Body of pancreas (tissue), 4 donors: ENCODE measurements around the gene DMAC2. TPM values are rescaled to one million over a fixed set of nuclear protein-coding genes. Genes with fewer than 3 reads are reported as not detected.
"Not testable (repeated sequence)": the region's sequence is repeated elsewhere in the genome, so short reads cannot be mapped to it uniquely, and the experiment has no call there.

ENCODE experiments used
- ATAC-seq: fragments of 150-250 bp; one replicate; pipeline ENCODE4 v1.9.1; 2016
- DNase-seq, 4 donors: peaks; one replicate each; pipeline ENCODE4 v3.0.0-alpha.2; 2019
- H3K27ac ChIP-seq, 4 donors: fragments of 200-600 bp; sonication (generic); 1 replicate in 3 of 4; 2 replicates in 1 of 4; pipeline versions ENCODE4 v1.5.1 to v1.6.1; 2016 to 2019; ENCODE audit warnings: mild to moderate bottlenecking in 1 of 4, mixed read lengths in 1 of 4, moderate library complexity in 1 of 4
- H3K27me3 ChIP-seq, 2 donors: fragments of 200-600 bp; sonication (generic); one replicate each; pipeline ENCODE4 v1.6.0; 2016; ENCODE audit warnings: mild to moderate bottlenecking in 1 of 2
- H3K36me3 ChIP-seq, 2 donors: fragments of 200-600 bp; sonication (generic); replicated peaks in 1 of 2; 2 replicates each; pipeline ENCODE4 v1.5.1; 2016; ENCODE audit warnings: low read depth in 2 of 2; ENCODE audit not compliant: insufficient read depth in 1 of 2
- H3K4me1 ChIP-seq: fragments of 200-600 bp; sonication (generic); one replicate; pipeline ENCODE4 v1.6.0; 2016
- H3K4me3 ChIP-seq, 2 donors: fragments of 200-600 bp; sonication (generic); 1 replicate in 1 of 2; 2 replicates in 1 of 2; pipeline ENCODE4 v1.5.1; 2016 to 2019
- H3K9me3 ChIP-seq, 3 donors: fragments of 200-600 bp; sonication (generic); 1 replicate in 2 of 3; 2 replicates in 1 of 3; pipeline ENCODE4 v1.5.1; 2016
- CTCF ChIP-seq, 7 experiments: fragments of 450-650 bp in 4 of 7; fragments of 200-600 bp in 3 of 7; sonication (generic) in 3 of 7; IDR thresholded peaks; one replicate each; pipeline ENCODE4 v1.5.1; 2016 to 2019; ENCODE audit warnings: antibody characterized with exemption in 7 of 7
- POLR2A ChIP-seq, 3 donors: fragments of 450-650 bp; IDR thresholded peaks; one replicate each; pipeline ENCODE4 v1.6.1; 2016; ENCODE audit warnings: antibody characterized with exemption in 3 of 3, mild to moderate bottlenecking in 2 of 3
- WGBS, 2 donors: methylation state at CpG; one replicate each; pipeline ENCODE4 v1.1.5; 2017; 5-methylcytosine and 5-hydroxymethylcytosine counted together
- intact Hi-C: fragments of 100-400 bp; cut with DNase I; formaldehyde crosslinking; loops from one replicate; pipeline ENCODE4 v1.15.1; 2023
- total RNA-seq, 2 donors: library from RNA; depleted of rRNA; stranded (reverse); fragments of >200 nt; gene quantifications; one replicate each; pipeline ENCODE4 v1.1.0, GENCODE V29; 2016

DMAC2 gene
- total RNA-seq = 10 to 100 TPM; 13.5 to 45.5 TPM

- intact Hi-C loops = loop anchor here (10.0 kb wide), 1 partner anchor 115 kb away; no protein-coding TSS in a partner anchor
- TF ChIP-seq CTCF (IDR thresholded peaks at IDR 0.05) (peak; percentile 26 to 85 (median 71)), POLR2A (IDR thresholded peaks at IDR 0.05) (peak; percentile 20 to 82 (median 79))
Measured at GRCh38 chr19:41439441-41440222, at the start of gene DMAC2. DMAC2 (minus strand) TSS chr19:41439912; CDS start chr19:41439899, 13 bp downstream.

DNA sequence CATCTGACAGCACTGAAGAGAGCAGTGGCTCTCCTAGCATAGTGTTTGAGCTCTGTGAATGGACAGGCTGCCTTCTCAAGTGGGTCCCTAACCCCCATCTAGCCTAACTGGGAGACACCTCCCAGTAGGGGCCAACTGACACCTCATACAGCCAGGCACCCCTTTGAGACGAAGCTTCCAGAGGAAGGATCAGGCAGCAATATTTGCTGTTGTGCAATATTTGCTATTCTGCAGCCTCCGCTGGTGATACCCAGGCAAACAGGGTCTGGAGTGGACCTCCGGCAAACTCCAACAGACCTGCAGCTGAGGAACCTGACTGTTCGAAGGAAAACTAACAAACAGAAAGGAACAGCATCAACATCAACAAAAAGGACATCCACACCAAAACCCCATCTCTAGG, 47.2 kb upstream of the DMAC2 start:
- DNase-seq, H3K36me3 ChIP-seq, ATAC-seq, H3K4me1 ChIP-seq, H3K27ac ChIP-seq, H3K27me3 ChIP-seq, H3K4me3 ChIP-seq, intact Hi-C loops: not testable (repeated sequence)
- 67 to 74% methylated on average over 3 to 4 of the region's 4 CpGs for WGBS, 2 donors
- H3K9me3 ChIP-seq = peaks cover 0 to 11% (median 0%) of the 10 kb centered on the region in 3 donors

More at GRCh38 chr19:41439441-41440222, at the start of gene DMAC2:
- DNase-seq (peak; percentile 98 to 99 (median 98)), ATAC-seq (peak; percentile 98)
- H3K36me3 ChIP-seq = no peaks in the 10 kb centered on the region
- H3K9me3 ChIP-seq = no peaks in the 10 kb centered on the region
- WGBS, 2 donors = 0 to 1% methylated on average over 31 to 40 of the region's 40 CpGs
- H3K27me3 ChIP-seq = no peaks in the 10 kb centered on the region
- H3K27ac ChIP-seq = peak within 1 kb of the TSS; percentile 77 to 95 (median 90)
- H3K4me1 ChIP-seq = peaks cover 7% of the 10 kb centered on the region
- peak within 1 kb of the TSS; percentile 78 to 84 for H3K4me3 ChIP-seq

DNA sequence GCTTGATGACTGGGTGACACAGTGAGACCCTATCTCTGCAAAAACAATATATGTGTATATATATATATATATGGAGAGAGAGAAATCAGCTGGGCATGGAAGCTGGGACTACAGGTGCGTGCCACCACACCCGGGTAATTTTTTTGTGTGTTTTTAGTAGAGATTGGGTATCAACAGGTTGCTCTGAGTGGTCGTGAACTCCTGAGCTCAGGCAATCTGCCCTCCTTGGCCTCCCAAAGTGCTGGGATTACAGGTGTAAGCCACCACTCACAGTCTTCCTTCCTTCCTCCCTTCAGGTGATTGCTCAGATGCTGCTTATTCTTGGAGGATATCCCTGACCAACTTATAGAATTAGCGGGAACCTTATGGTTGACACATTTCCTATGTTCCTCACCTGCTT, 45.1 kb upstream of the DMAC2 start:
- Histone ChIP-seq H3K27ac (no peak overlapping the region), H3K4me3 (no peak overlapping the region), H3K4me1 (no peaks in the 10 kb centered on the region), H3K9me3 (peaks cover 0 to 11% (median 0%) of the 10 kb centered on the region in 3 donors), H3K27me3 (peaks cover 0 to 4% of the 10 kb centered on the region in 2 donors), H3K36me3 (no peaks in the 10 kb centered on the region)
- DNase-seq = no peak
- WGBS, 2 donors = 67 to 70% methylated on average over 4 of the region's 4 CpGs
- TF ChIP-seq CTCF (IDR thresholded peaks at IDR 0.05) (no peak), POLR2A (IDR thresholded peaks at IDR 0.05) (no peak)
- ATAC-seq = no peak
- intact Hi-C loops = no loop called here

- ATAC-seq (no peak), DNase-seq (no peak)
- H3K9me3 ChIP-seq = no peaks in the 10 kb centered on the region
- no peak overlapping the region for H3K4me3 ChIP-seq
- no peaks in the 10 kb centered on the region for H3K36me3 ChIP-seq
- intact Hi-C loops = no loop called here
- TF ChIP-seq POLR2A (IDR thresholded peaks at IDR 0.05) (no peak), CTCF (IDR thresholded peaks at IDR 0.05) (no peak)
- peak overlapping the region in 1 of 4 donors; percentile 39 for H3K27ac ChIP-seq
- WGBS, 2 donors = 70 to 75% methylated on average over 12 of the region's 12 CpGs
- no peaks in the 10 kb centered on the region for H3K27me3 ChIP-seq
- H3K4me1 ChIP-seq = no peaks in the 10 kb centered on the region
Measured at GRCh38 chr19:41480336-41480735, 40.6 kb upstream of the DMAC2 start.

- Histone ChIP-seq H3K27ac (peak overlapping the region in 2 of 4 donors; percentile 26 to 39), H3K9me3 (no peaks in the 10 kb centered on the region), H3K4me1 (no peaks in the 10 kb centered on the region), H3K4me3 (no peak overlapping the region), H3K27me3 (no peaks in the 10 kb centered on the region), H3K36me3 (no peaks in the 10 kb centered on the region)
- intact Hi-C loops = no loop called here
- WGBS, 2 donors = 54 to 66% methylated on average over 5 to 8 of the region's 8 CpGs
- no peak for TF ChIP-seq POLR2A (IDR thresholded peaks at IDR 0.05)
- TF ChIP-seq CTCF (IDR thresholded peaks at IDR 0.05) = no peak
- DNase-seq (peak; percentile 23 to 76 (median 40)), ATAC-seq (peak; percentile 67)
Measured at GRCh38 chr19:41479757-41480191, 40.1 kb upstream of the DMAC2 start.
